Endodermal cell (in vitro differentiated cells): ENCODE results near the gene ARHGEF11. TPM values are rescaled to one million over a fixed set of nuclear protein-coding genes. Genes with fewer than 3 reads are reported as not detected.
A peak's percentile ranks its signal among the peaks of the same experiment; 100 is the strongest.

Experiments
- DNase-seq: peaks from one replicate; pipeline ENCODE4 v3.0.0-alpha.2; 2017
- H3K27ac ChIP-seq: 2 replicates; pipeline ENCODE4 v1.5.1; 2013; ENCODE audit warnings: mild to moderate bottlenecking, low read depth, low read length, moderate library complexity
- H3K27me3 ChIP-seq: 2 replicates; pipeline ENCODE4 v1.6.1; 2013; ENCODE audit warnings: mild to moderate bottlenecking, low read length, moderate library complexity; ENCODE audit not compliant: insufficient read depth, control insufficient read depth, poor library complexity, severe bottlenecking
- H3K36me3 ChIP-seq: 2 replicates; pipeline ENCODE4 v1.7.0; 2013; ENCODE audit warnings: mild to moderate bottlenecking, low read length, moderate library complexity; ENCODE audit not compliant: control insufficient read depth, insufficient read depth
- H3K4me1 ChIP-seq: one replicate; pipeline ENCODE4 v1.7.0; 2013; ENCODE audit warnings: low read length; ENCODE audit not compliant: control insufficient read depth, insufficient read depth
- H3K4me3 ChIP-seq: 2 replicates; pipeline ENCODE4 v1.5.1; 2013; ENCODE audit warnings: mild to moderate bottlenecking, low read length, moderate library complexity
- H3K9ac ChIP-seq: 2 replicates; pipeline ENCODE4 v1.6.1; 2013; ENCODE audit warnings: mild to moderate bottlenecking, low read length, moderate library complexity; ENCODE audit not compliant: poor library complexity, severe bottlenecking; ENCODE audit errors: extremely low read depth
- H3K9me3 ChIP-seq: 2 replicates; pipeline ENCODE4 v1.6.1; 2013; ENCODE audit warnings: mild to moderate bottlenecking, low read length, moderate library complexity; ENCODE audit not compliant: control insufficient read depth
- H3K27ac Mint-ChIP-seq: 2 replicates; pipeline ENCODE4 v1.8.0; 2020; ENCODE audit warnings: mixed read lengths
- H3K27me3 Mint-ChIP-seq: 2 replicates; pipeline ENCODE4 v1.8.0; 2021; ENCODE audit warnings: mild to moderate bottlenecking, mixed read lengths; ENCODE audit not compliant: insufficient read depth
- H3K36me3 Mint-ChIP-seq: 2 replicates; pipeline ENCODE4 v1.8.0; 2020; ENCODE audit warnings: low read depth, mixed read lengths
- H3K4me1 Mint-ChIP-seq: 2 replicates; pipeline ENCODE4 v1.8.0; 2020; ENCODE audit warnings: mixed read lengths
- H3K4me3 Mint-ChIP-seq: 2 replicates; pipeline ENCODE4 v1.8.0; 2020; ENCODE audit warnings: mild to moderate bottlenecking, moderate library complexity, mixed read lengths
- H3K9me3 Mint-ChIP-seq: 2 replicates; pipeline ENCODE4 v1.8.0; 2020; ENCODE audit warnings: mild to moderate bottlenecking, mixed read lengths
- CTCF ChIP-seq: fragments of 200-600 bp; sonication (generic); conservative IDR thresholded peaks from 2 replicates; pipeline ENCODE4 v1.5.0; 2021; ENCODE audit warnings: antibody characterized with exemption, mild to moderate bottlenecking
- WGBS, 2 experiments: methylation state at CpG; one replicate each; pipeline versions ENCODE4 v1.1.5 to v1.1.7; 2013; ENCODE audit warnings: missing lambda C conversion rate in 2 of 2, mixed read lengths in 1 of 2; ENCODE audit not compliant: insufficient coverage in 1 of 2, insufficient read length in 1 of 2; 5-methylcytosine and 5-hydroxymethylcytosine counted together
- total RNA-seq, 2 donors: library from RNA; stranded (reverse); fragmentation: NEBNext Ultra II Directional in 1 of 2; extraction: Animal tissue kit (Norgen Biotek cat#: 25700) in 1 of 2; gene quantifications; 2 replicates in 1 of 2; 3 replicates in 1 of 2; pipeline ENCODE4 v1.2.1, GENCODE V29; 2021

ARHGEF11 gene
- total RNA-seq, 2 donors from 2014 or later: 54.2 to 56.5 TPM

GRCh38 chr1:157019457-157019856, 26.1 kb downstream of the ARHGEF11 start:
- Mint-ChIP-seq H3K4me3 (no peak overlapping the region), H3K4me1 (no peaks in the 10 kb centered on the region), H3K9me3 (peaks cover 50% of the 10 kb centered on the region), H3K27ac (no peak overlapping the region), H3K27me3 (no peaks in the 10 kb centered on the region), H3K36me3 (peaks cover 50% of the 10 kb centered on the region)
- Histone ChIP-seq H3K27me3 (no peaks in the 10 kb centered on the region), H3K27ac (no peak overlapping the region), H3K36me3 (peaks cover 39% of the 10 kb centered on the region), H3K4me1 (peaks cover 5% of the 10 kb centered on the region), H3K4me3 (peak overlapping the region; percentile 13), H3K9me3 (peaks cover 55% of the 10 kb centered on the region), H3K9ac (no peak overlapping the region)
- no peak for DNase-seq
- no peak for TF ChIP-seq CTCF

GRCh38 chr1:157011845-157012244, 33.7 kb downstream of the ARHGEF11 start:
- peaks cover 12% of the 10 kb centered on the region for H3K4me1 ChIP-seq
- Mint-ChIP-seq H3K4me3 (no peak overlapping the region), H3K27ac (no peak overlapping the region), H3K27me3 (no peaks in the 10 kb centered on the region), H3K4me1 (peaks cover 30% of the 10 kb centered on the region), H3K9me3 (no peaks in the 10 kb centered on the region), H3K36me3 (no peaks in the 10 kb centered on the region)
- H3K9me3 ChIP-seq: peaks cover 5% of the 10 kb centered on the region
- no peak overlapping the region for H3K4me3 ChIP-seq
- no peak for TF ChIP-seq CTCF
- no peak for DNase-seq
- H3K27me3 ChIP-seq: no peaks in the 10 kb centered on the region
- 89 to 96% methylated on average over 3 of the region's 3 CpGs for WGBS, 2 experiments
- H3K36me3 ChIP-seq: peaks cover 3% of the 10 kb centered on the region
- H3K9ac ChIP-seq: no peak overlapping the region
- no peak overlapping the region for H3K27ac ChIP-seq

GRCh38 chr1:157008502-157008901, 37.0 kb downstream of the ARHGEF11 start:
- Mint-ChIP-seq H3K4me1 (peaks cover 42% of the 10 kb centered on the region), H3K36me3 (no peaks in the 10 kb centered on the region), H3K27me3 (no peaks in the 10 kb centered on the region), H3K4me3 (no peak overlapping the region), H3K9me3 (no peaks in the 10 kb centered on the region), H3K27ac (peak overlapping the region; percentile 31)
- H3K36me3 ChIP-seq: peaks cover 8% of the 10 kb centered on the region
- H3K4me3 ChIP-seq: no peak overlapping the region
- H3K9me3 ChIP-seq: peaks cover 5% of the 10 kb centered on the region
- WGBS, 2 experiments: 95 to 100% methylated on average over 1 of the region's 1 CpG
- TF ChIP-seq CTCF: no peak
- H3K27ac ChIP-seq: no peak overlapping the region
- no peaks in the 10 kb centered on the region for H3K27me3 ChIP-seq
- H3K4me1 ChIP-seq: peaks cover 7% of the 10 kb centered on the region
- no peak overlapping the region for H3K9ac ChIP-seq
- DNase-seq: no peak
